C4-2B (cell line): ENCODE data around the gene GNAT2.

Source experiments
- CTCF ChIP-seq: fragments of 450-650 bp; conservative IDR thresholded peaks from 2 replicates; pipeline ENCODE4 v1.5.1; 2017; ENCODE audit warnings: mild to moderate bottlenecking
- ZFX ChIP-seq: fragments of 450-650 bp; IDR thresholded peaks from 2 replicates; pipeline ENCODE4 v1.6.1; 2017

DNA sequence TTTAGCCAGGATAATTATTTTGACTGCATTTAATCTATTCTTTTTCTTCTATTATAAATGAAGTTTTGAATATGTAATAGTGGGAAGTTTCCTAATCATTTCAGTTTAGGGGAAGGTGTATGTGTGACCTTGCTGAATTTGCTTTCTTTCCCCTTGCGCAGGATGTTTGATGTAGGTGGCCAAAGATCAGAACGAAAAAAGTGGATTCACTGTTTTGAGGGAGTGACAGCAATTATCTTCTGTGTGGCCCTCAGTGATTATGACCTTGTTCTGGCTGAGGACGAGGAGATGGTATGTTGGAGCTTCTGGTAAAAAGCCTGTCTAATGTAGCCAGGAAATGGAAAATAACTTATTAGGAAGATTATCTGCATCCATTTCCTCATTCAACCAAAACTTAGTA is 33.4 kb downstream of the GNAT2 start:
- no peak for TF ChIP-seq CTCF
- no peak for TF ChIP-seq ZFX
